Uterus (tissue), 4 donors: ENCODE data around the gene PHF24. TPM values are rescaled to one million over a fixed set of nuclear protein-coding genes. Genes with fewer than 3 reads are reported as not detected.
"Not testable (repeated sequence)": the region's sequence is repeated elsewhere in the genome, so short reads cannot be mapped to it uniquely, and the experiment has no call there.

Experiments used
- DNase-seq, 2 donors: peaks; one replicate each; pipeline ENCODE4 v3.0.0-alpha.2; 2019 to 2020
- H3K27ac ChIP-seq, 2 donors: fragments of 200-600 bp; sonication (generic); 1 replicate in 1 of 2; 2 replicates in 1 of 2; pipeline ENCODE4 v1.5.1; 2016 to 2018
- H3K27me3 ChIP-seq, 2 donors: fragments of 200-600 bp; sonication (generic); one replicate each; pipeline ENCODE4 v1.5.1; 2018 to 2019; ENCODE audit warnings: control low read depth in 1 of 2
- H3K36me3 ChIP-seq, 2 donors: fragments of 200-600 bp; sonication (generic); one replicate each; pipeline ENCODE4 v1.5.1; 2019; ENCODE audit warnings: control low read depth in 1 of 2
- H3K4me1 ChIP-seq, 2 donors: fragments of 200-600 bp; sonication (generic); one replicate each; pipeline ENCODE4 v1.5.1; 2018 to 2019; ENCODE audit warnings: control low read depth in 1 of 2
- H3K4me3 ChIP-seq, 2 donors: fragments of 200-600 bp; sonication (generic); 1 replicate in 1 of 2; 2 replicates in 1 of 2; pipeline ENCODE4 v1.5.1; 2018 to 2019; ENCODE audit warnings: mild to moderate bottlenecking in 1 of 2
- H3K9me3 ChIP-seq, 2 donors: fragments of 200-600 bp; sonication (generic); one replicate each; pipeline ENCODE4 v1.5.1; 2019; ENCODE audit warnings: control low read depth in 1 of 2
- POLR2A ChIP-seq, 2 donors: fragments of 450-650 bp; IDR thresholded peaks; one replicate each; pipeline ENCODE4 v1.6.1; 2016; ENCODE audit warnings: antibody characterized with exemption in 2 of 2, mild to moderate bottlenecking in 1 of 2, moderate library complexity in 1 of 2
- intact Hi-C: fragments of 100-400 bp; cut with DNase I; formaldehyde crosslinking; loops from one replicate; pipeline ENCODE4 v1.15.1; 2023; ENCODE audit warnings: low total_unique reads
- total RNA-seq, 4 donors: library from RNA; depleted of rRNA in 3 of 4; stranded (reverse); fragments of >200 nt in 3 of 4; gene quantifications; one replicate each; pipeline versions ENCODE4 v1.1.0 to v1.2.4, GENCODE V29; 2014 to 2023
- TF ChIP-seq, protein P1 (sequence below), 4 experiments: fragments of 200-600 bp in 2 of 4; fragments of 450-650 bp in 2 of 4; sonication (generic) in 2 of 4; IDR thresholded peaks; one replicate each; pipeline ENCODE4 v1.5.1; 2016 to 2019; ENCODE audit warnings: antibody characterized with exemption in 4 of 4, mild to moderate bottlenecking in 2 of 4, moderate library complexity in 1 of 4
- donor health status: DM: yes; HTN: yes; CAD: no.

PHF24 gene
- total RNA-seq, 4 donors from 2014 or later, result under 0.01 to 1.5 (median 0.81) TPM

DNA sequence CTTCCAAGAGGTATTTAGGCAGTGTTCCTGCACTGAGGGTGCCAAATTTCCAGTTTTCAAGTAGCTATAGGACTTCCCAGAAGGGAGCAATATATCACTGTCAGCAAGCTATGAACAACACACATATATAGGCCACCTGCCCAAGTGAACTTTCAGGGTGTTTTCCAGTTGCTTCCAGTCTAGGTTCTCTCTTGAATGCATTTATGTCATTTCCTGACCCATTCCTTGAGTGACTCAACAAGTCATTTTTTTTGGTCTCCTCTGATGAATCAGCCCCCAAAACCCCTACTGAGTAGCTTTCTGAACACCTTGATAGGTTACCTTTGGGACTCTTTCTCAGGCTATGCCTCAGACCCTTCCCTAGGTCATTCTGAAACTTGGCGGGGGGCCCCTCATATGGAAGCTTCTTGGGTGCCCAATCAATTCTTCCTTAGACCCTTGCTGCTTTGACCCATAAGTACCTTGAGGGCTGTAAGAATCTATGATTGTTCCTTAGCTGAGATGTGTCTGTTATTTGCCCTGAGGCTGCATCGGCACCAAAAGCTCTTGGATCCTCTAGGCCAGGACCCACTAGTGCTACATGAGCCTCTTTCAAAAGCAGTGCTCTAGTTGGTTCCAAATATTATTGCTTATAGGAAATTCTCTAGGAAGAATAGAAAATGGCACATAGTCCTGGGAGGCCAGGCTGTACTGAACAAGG, 43.9 kb downstream of the PHF24 start:
- no peaks in the 10 kb centered on the region for H3K9me3 ChIP-seq
- no peak overlapping the region for H3K27ac ChIP-seq
- DNase-seq, result no peak
- no peaks in the 10 kb centered on the region for H3K27me3 ChIP-seq
- H3K4me1 ChIP-seq, result no peaks in the 10 kb centered on the region
- no peaks in the 10 kb centered on the region for H3K36me3 ChIP-seq
- intact Hi-C loops, result no loop called here
- TF ChIP-seq POLR2A (IDR thresholded peaks at IDR 0.05), result no peak
- TF ChIP-seq, protein P1, sequence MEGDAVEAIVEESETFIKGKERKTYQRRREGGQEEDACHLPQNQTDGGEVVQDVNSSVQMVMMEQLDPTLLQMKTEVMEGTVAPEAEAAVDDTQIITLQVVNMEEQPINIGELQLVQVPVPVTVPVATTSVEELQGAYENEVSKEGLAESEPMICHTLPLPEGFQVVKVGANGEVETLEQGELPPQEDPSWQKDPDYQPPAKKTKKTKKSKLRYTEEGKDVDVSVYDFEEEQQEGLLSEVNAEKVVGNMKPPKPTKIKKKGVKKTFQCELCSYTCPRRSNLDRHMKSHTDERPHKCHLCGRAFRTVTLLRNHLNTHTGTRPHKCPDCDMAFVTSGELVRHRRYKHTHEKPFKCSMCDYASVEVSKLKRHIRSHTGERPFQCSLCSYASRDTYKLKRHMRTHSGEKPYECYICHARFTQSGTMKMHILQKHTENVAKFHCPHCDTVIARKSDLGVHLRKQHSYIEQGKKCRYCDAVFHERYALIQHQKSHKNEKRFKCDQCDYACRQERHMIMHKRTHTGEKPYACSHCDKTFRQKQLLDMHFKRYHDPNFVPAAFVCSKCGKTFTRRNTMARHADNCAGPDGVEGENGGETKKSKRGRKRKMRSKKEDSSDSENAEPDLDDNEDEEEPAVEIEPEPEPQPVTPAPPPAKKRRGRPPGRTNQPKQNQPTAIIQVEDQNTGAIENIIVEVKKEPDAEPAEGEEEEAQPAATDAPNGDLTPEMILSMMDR (IDR thresholded peaks at IDR 0.05), result no peak
- no peak overlapping the region for H3K4me3 ChIP-seq

DNA sequence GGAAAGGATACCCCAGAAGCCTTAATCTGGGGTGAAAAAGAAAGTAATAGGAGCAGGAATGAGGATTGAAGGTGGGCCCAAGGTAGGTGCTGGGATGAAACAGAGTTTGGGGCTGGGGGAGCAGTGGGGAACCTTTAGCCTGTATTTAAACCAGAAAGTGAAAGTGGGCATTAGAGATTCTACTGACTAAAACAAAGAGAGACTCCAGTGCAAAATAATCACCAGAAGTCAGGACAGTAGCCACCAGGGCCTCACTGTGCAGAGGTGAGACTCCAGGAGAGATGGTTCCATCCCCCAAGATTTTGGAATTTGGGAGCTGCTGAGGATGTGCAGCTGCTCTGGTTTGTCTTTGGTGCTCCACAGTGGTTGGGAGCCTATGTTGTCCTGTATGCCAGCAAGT, 44.5 kb downstream of the PHF24 start:
- intact Hi-C loops, result no loop called here
- Histone ChIP-seq H3K4me1 (no peaks in the 10 kb centered on the region), H3K27ac (no peak overlapping the region), H3K36me3 (no peaks in the 10 kb centered on the region), H3K9me3 (no peaks in the 10 kb centered on the region), H3K4me3 (no peak overlapping the region), H3K27me3 (no peaks in the 10 kb centered on the region)
- TF ChIP-seq, protein P1 (IDR thresholded peaks at IDR 0.05), result no peak
- TF ChIP-seq POLR2A (IDR thresholded peaks at IDR 0.05), result no peak
- DNase-seq, result no peak

DNA sequence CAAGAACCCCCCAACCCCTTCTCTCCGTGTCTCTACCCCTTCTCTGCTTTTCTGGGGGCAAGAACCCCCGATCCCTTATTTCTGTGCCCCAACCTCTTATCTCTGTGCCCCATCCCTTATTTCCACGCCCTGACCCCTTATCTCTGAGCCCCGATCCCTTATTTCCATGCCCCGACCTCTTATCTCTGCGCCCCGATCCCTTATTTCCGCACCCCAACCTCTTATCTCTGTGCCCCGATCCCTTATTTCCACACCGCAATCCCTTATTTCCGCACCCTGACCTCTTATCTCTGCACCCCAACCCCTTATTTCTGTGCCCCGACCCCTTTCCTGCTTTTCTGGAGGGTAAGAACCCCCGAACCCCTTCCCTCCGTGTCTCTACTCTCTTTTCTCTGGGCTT, 46.2 kb downstream of the PHF24 start:
- H3K4me1 ChIP-seq, H3K27ac ChIP-seq, H3K4me3 ChIP-seq, intact Hi-C loops, H3K9me3 ChIP-seq, H3K36me3 ChIP-seq, H3K27me3 ChIP-seq, DNase-seq: not testable (repeated sequence)

DNA sequence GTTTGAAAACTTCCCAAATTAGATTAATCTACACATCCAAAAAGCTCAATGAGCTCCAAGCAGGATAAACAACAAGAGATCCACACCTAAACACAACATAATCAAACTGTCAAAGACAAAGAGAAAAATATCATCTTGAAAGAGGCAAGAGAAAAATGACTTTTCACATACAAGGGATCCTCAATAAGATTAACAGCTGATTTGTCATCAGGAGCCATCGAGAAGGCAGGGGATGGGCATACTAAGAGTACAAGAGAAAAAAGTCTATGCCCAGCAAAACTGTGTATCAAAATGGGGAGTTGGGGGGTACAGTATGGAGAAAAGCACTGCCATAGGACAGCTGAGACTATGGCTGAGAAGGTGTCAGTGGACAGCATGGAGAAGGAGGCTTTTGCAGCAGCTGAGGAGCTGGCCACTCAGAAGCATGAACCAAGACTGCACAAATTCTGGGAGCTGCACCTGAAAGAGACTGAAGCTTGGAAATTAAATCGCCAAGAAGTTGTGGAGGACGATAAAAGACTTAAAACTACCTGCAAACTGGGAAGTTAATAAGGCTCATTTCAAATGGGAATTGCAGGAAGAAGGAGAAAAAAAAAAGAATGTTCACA, 52.4 kb downstream of the PHF24 start:
- no peak overlapping the region for H3K4me3 ChIP-seq
- no peak for TF ChIP-seq POLR2A (IDR thresholded peaks at IDR 0.05)
- TF ChIP-seq, protein P1 (IDR thresholded peaks at IDR 0.05), result no peak
- H3K27ac ChIP-seq, result no peak overlapping the region
- no peaks in the 10 kb centered on the region for H3K27me3 ChIP-seq
- no peaks in the 10 kb centered on the region for H3K4me1 ChIP-seq
- intact Hi-C loops, result no loop called here
- peaks cover 0 to 9% of the 10 kb centered on the region in 2 donors for H3K9me3 ChIP-seq
- no peak for DNase-seq
- no peaks in the 10 kb centered on the region for H3K36me3 ChIP-seq

DNA sequence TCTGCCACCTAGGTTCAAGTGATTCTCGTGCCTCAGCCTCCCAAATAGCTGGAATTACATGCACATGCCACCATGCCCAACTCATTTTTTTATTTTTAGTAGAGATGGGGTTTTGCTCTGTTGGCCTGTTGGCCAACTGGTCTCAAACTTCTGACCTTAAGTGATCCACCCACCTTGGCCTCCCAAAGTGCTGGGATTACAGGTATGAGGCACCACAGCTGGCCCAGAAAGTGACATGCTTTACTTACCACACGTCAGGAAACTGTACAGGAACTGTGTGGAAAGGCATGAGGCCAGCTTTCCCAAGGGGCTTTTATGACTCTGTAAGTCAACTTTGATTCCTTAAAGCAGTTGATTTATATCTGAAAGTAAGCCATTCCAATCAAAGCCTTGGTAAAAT, 56.4 kb downstream of the PHF24 start:
- intact Hi-C loops, result no loop called here

DNA sequence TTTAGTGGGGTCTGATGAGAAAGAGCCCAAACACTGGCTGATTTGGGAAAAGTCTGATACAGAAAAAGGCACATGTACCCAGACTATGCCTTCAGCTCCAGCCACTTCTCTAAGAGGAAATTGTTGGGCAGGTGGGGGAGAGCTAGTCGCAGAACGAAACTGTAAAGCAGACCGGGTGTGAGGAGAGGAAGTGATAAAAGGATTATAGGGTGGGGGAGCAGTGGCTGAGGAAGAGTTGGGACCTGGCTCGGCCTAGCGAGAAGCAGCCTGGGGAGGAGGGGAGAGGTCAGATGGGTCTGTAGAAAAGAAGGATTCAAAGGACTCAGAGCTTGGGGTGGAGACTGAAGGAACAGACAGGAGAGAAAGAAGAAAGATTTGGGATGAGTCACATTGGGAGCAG, 65.4 kb downstream of the PHF24 start:
- DNase-seq, H3K4me1 ChIP-seq, H3K36me3 ChIP-seq, H3K9me3 ChIP-seq, H3K27ac ChIP-seq, intact Hi-C loops, H3K4me3 ChIP-seq, H3K27me3 ChIP-seq: not testable (repeated sequence)

More for the DNA sequence above, 56.4 kb downstream of the PHF24 start:
- H3K36me3 ChIP-seq, result no peaks in the 10 kb centered on the region
- no peaks in the 10 kb centered on the region for H3K27me3 ChIP-seq
- peaks cover 0 to 9% of the 10 kb centered on the region in 2 donors for H3K9me3 ChIP-seq
- H3K27ac ChIP-seq, result no peak overlapping the region
- TF ChIP-seq POLR2A (IDR thresholded peaks at IDR 0.05), result no peak
- TF ChIP-seq, protein P1 (IDR thresholded peaks at IDR 0.05), result no peak
- no peak overlapping the region for H3K4me3 ChIP-seq
- no peaks in the 10 kb centered on the region for H3K4me1 ChIP-seq
- DNase-seq, result no peak
